ENCODE results near the gene PCK1. TPM values are rescaled to one million over a fixed set of nuclear protein-coding genes. Genes with fewer than 3 reads are reported as not detected.

Gene PCK1
- total and polyA plus RNA-seq, 2 donors (not counting 1 experiment from before 2014, with no cell fraction given), result under 0.01 TPM; not detected in 1

DNA sequence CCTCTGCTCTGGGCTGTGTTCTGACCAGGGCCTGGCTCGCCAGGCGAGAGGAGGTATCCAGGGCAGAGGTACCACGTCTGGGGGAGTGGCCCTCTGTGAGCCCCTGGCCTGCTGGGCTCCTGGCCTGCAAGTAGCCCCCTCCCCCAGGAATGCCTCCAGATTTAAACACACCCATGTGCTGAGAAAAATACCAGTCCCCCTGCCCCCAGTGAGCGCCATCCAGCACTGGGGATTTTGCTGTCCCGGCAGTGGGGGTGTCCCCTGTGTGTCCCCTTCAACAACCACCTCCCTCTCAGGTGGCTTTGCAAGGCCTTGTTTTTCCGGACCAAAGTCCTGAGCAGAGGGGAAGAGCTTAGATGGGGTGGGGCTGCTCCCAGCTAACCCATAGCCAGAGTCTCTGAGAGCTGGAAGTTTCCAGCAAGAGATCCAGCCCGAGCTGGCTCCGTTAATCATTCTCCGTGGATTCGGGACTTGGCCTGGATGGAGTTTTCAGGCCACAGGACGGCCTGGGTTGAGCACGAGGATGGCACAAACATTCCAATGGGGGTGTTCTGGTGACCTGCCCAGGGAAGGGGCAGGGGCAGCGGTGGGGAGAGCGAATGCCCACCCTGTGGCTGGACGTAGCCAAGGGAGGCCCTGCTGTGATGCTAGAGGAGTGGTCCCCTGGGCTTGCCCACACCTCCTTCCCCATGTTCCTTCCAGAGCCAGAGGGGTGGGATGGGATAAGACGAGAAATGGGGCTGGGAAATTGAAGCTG, 29.0 kb downstream of the PCK1 start:
- no peak for DNase-seq (ENCODE audit: low read depth in 2 of 2)
- no peaks in the 10 kb centered on the region for H3K9me3 ChIP-seq (ENCODE audit: control insufficient read depth, insufficient read depth, low read depth, low read length)
- H2AFZ ChIP-seq (ENCODE audit: low read length), result no peak overlapping the region

DNA sequence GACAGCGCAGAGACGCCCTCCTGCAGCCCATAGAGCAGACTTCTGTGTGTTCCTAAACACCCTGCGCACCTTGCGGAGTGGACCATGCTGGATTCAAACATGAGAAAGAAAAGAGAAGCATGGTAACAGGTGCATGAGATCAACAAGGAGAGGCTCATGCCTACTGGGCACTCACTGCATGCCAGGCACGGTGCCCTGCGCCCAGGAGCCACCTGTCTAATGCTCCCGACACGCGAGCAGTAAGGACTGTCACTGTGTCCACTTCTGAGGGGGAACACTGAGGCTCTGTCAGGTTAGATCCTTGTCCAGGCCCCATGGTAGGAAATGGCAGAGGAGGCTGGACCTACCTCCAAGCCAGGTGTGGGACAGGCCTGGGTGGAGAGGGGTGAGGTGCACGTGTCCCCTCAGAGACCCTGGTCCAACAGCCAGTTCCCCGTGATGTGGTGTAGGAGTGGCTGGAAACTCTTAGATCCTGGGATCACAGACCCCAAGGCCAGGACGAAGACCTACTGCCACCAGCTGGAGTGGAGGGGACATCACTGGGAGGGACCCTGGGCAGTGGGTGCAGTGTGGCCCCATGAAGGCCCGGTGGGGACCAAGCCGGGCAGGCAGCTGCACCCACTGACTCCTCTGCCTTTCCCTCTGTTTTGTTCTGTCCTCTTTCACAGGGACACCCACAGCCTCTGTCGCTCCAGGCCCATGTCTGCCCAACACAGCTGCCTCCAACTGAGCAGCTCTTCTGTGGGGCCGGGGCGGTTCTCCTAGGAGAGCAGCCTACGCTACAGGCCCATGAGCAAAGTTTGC, 29.8 kb downstream of the PCK1 start:
- H3K27ac ChIP-seq (ENCODE audit: insufficient read depth, low read length), result no peak overlapping the region
- H3K79me2 ChIP-seq (ENCODE audit: control insufficient read depth, insufficient read depth, low read length), result no peaks in the 10 kb centered on the region
- no peak for DNase-seq (ENCODE audit: low read depth in 2 of 2)
- no peaks in the 10 kb centered on the region for H3K4me1 ChIP-seq (ENCODE audit: control insufficient read depth, extremely low read depth, insufficient read depth, low read length)
- no peak overlapping the region for H3K9ac ChIP-seq (ENCODE audit: insufficient read depth, low read length)
- H2AFZ ChIP-seq (ENCODE audit: low read length), result no peak overlapping the region
- no peak overlapping the region for H3K4me2 ChIP-seq (ENCODE audit: extremely low read depth, insufficient read depth, low read length)
- no peaks in the 10 kb centered on the region for H3K27me3 ChIP-seq (ENCODE audit: control insufficient read depth, insufficient read depth, low read length)
- TF ChIP-seq, protein P1, sequence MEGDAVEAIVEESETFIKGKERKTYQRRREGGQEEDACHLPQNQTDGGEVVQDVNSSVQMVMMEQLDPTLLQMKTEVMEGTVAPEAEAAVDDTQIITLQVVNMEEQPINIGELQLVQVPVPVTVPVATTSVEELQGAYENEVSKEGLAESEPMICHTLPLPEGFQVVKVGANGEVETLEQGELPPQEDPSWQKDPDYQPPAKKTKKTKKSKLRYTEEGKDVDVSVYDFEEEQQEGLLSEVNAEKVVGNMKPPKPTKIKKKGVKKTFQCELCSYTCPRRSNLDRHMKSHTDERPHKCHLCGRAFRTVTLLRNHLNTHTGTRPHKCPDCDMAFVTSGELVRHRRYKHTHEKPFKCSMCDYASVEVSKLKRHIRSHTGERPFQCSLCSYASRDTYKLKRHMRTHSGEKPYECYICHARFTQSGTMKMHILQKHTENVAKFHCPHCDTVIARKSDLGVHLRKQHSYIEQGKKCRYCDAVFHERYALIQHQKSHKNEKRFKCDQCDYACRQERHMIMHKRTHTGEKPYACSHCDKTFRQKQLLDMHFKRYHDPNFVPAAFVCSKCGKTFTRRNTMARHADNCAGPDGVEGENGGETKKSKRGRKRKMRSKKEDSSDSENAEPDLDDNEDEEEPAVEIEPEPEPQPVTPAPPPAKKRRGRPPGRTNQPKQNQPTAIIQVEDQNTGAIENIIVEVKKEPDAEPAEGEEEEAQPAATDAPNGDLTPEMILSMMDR (conservative IDR thresholded peaks at IDR 0.05 in 1 of 2, IDR thresholded peaks at IDR 0.05 in 1 of 2; ENCODE audit: low read depth in 1 of 2, low read length in 2 of 2), result no peak
- no peak for TF ChIP-seq EZH2 (IDR thresholded peaks at IDR 0.05; ENCODE audit: low read length, missing control alignments)
- H3K36me3 ChIP-seq (ENCODE audit: control insufficient read depth, insufficient read depth, low read length), result no peaks in the 10 kb centered on the region
- H3K4me3 ChIP-seq (replicated peaks in 1 of 4; ENCODE audit: control extremely low read depth in 1 of 4, insufficient read depth in 1 of 4, low read depth in 3 of 4, low read length in 4 of 4), result no peak overlapping the region
- no peaks in the 10 kb centered on the region for H3K9me3 ChIP-seq (ENCODE audit: control insufficient read depth, insufficient read depth, low read depth, low read length)
- no peaks in the 10 kb centered on the region for H4K20me1 ChIP-seq (ENCODE audit: control insufficient read depth, extremely low read depth, insufficient read depth, low read length)

More for the DNA sequence above, 29.0 kb downstream of the PCK1 start:
- H3K27me3 ChIP-seq (ENCODE audit: control insufficient read depth, insufficient read depth, low read length), result no peaks in the 10 kb centered on the region
- H3K27ac ChIP-seq (ENCODE audit: insufficient read depth, low read length), result no peak overlapping the region
- H3K9ac ChIP-seq (ENCODE audit: insufficient read depth, low read length), result no peak overlapping the region
- no peaks in the 10 kb centered on the region for H3K4me1 ChIP-seq (ENCODE audit: control insufficient read depth, extremely low read depth, insufficient read depth, low read length)
- H3K4me3 ChIP-seq (replicated peaks in 1 of 4; ENCODE audit: control extremely low read depth in 1 of 4, insufficient read depth in 1 of 4, low read depth in 3 of 4, low read length in 4 of 4), result no peak overlapping the region
- TF ChIP-seq, protein P1 (conservative IDR thresholded peaks at IDR 0.05 in 1 of 2, IDR thresholded peaks at IDR 0.05 in 1 of 2; ENCODE audit: low read depth in 1 of 2, low read length in 2 of 2), result no peak
- no peak for TF ChIP-seq EZH2 (IDR thresholded peaks at IDR 0.05; ENCODE audit: low read length, missing control alignments)
- no peaks in the 10 kb centered on the region for H3K79me2 ChIP-seq (ENCODE audit: control insufficient read depth, insufficient read depth, low read length)
- H4K20me1 ChIP-seq (ENCODE audit: control insufficient read depth, extremely low read depth, insufficient read depth, low read length), result no peaks in the 10 kb centered on the region
- H3K36me3 ChIP-seq (ENCODE audit: control insufficient read depth, insufficient read depth, low read length), result no peaks in the 10 kb centered on the region
- no peak overlapping the region for H3K4me2 ChIP-seq (ENCODE audit: extremely low read depth, insufficient read depth, low read length)

Data from fibroblast of lung (primary cell).